Activated CD8-positive, alpha-beta memory T cell treated with anti-CD3 and anti-CD28 coated beads, Interleukin-2, amount 50 U/mL, for 1 hour (primary cell): ENCODE data around the gene ZNHIT6.

Experiments
- DNase-seq: peaks from one replicate; pipeline ENCODE4 v3.0.0-alpha.2; 2020; ENCODE audit errors: extremely low read depth

ZNHIT6 gene

GRCh38 chr1:85617633-85618100 lies 90.6 kb downstream of the ZNHIT6 start:
- DNase-seq: no peak

DNA sequence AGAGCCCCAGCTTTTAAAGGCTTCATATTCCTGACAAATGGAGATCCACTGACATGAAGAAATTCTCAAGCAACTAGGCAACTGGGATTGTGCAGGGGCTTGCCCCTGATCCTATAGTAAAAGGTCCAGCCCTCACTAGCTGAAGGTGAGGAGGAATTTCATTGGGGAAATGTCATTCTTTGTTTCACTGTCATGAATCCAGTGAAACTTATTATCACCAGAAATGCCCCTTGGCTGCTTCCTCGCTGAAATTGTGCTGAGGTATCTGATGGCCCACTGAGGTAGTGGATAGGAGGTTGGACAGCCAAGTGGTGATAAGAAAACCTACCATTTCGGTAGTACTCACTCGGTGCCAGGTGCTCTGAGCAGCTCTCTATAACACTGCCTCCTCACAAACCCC lies 91.5 kb downstream of the ZNHIT6 start:
- no peak for DNase-seq

DNA sequence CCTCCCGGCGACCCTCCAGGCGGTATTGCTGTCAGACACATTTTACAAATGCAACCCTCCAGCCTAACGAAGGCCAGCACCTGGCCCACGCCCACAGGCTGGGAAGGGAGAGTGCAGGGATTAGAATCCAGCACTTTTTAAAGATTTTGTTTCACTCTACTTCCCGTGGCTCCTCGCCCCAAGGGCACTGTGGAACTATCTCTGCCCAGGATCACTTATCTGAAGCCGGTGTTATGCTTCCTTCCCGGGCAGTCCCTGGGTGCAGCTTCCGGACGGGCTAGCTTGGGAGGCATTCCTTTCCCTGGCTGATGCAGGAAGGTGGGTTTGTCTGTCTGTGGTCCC lies 91.9 kb downstream of the ZNHIT6 start:
- no peak for DNase-seq

DNA sequence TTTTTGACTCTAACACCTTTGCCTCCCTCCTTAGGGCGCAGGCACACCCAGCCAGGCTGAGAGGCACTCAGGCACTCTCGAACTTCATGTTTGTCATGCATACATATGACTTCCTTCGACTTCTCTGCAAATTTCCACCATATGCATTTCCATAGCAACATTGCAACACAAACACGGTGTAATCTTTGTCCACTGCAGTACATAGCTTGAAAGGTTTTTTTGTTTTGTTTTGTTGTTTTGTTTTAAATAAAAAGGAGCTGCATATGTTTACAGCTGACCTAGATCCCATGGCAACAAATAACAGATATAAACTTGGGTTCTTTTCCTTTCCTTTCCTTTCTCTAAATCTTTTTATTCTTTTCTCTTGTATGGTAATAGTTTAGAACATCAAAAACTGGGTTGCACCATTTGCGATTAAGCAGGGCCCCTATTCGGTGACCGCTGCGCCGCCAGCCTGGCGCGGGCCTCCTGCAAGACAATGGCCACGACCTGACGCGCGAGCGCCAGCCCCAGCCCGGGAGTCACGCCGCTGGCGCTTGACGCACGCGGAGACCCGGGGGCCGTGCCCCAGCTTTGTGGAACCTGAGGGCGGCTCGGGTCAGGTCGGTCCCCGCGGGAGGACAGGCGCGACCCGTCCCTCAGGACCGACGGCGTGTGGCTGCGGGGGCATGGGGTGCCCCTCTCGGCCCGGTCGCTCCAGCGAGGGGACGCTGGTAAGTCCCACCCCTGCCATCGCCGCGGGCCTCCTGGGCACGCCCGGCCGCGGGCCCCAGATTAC lies 92.5 kb downstream of the ZNHIT6 start:
- DNase-seq: no peak

- no peak for DNase-seq
Measured at GRCh38 chr1:85612704-85613361, 95.4 kb downstream of the ZNHIT6 start.

GRCh38 chr1:85611856-85612255 lies 96.4 kb downstream of the ZNHIT6 start:
- DNase-seq: no peak

GRCh38 chr1:85611425-85611824 lies 96.8 kb downstream of the ZNHIT6 start:
- no peak for DNase-seq

DNA sequence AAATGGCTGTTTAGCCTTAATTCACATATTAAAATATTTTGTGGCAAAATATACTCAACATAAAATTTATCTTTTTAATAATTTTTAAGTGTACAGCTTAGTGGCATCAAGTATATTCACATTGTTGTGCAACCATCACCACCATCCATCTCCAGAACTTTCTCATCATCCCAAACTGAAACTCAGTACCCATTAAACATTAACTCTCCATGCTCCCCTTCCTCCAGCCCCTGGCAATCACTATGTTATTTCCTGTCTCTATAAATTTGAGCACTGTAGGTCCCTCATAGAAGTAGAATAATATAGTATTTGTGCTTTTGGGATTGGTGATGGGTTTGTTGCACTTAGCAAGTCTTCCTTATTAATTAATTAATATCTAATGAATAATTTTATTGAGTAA lies 98.3 kb downstream of the ZNHIT6 start:
- DNase-seq: no peak

DNA sequence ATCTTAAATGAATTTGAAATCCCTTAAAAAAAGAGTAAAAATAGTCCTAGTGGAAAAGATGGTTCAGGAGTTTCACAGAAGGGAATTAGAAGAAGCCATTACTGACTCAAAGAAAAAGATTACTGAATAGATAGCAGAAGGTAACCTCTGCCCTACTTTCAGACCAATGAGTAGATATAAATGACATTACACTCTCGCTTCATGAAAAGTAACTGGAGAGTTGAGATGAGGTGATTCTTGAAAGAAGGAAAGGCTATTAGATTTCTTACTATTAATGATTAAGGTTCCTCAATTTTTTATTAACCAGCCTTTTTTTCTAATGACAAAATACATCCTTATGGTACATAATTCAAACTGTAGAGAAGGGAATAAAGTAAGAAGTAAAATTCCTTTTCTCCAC lies 99.4 kb downstream of the ZNHIT6 start:
- DNase-seq: no peak

GRCh38 chr1:85607921-85608265 lies 100.3 kb downstream of the ZNHIT6 start:
- DNase-seq: no peak

DNA sequence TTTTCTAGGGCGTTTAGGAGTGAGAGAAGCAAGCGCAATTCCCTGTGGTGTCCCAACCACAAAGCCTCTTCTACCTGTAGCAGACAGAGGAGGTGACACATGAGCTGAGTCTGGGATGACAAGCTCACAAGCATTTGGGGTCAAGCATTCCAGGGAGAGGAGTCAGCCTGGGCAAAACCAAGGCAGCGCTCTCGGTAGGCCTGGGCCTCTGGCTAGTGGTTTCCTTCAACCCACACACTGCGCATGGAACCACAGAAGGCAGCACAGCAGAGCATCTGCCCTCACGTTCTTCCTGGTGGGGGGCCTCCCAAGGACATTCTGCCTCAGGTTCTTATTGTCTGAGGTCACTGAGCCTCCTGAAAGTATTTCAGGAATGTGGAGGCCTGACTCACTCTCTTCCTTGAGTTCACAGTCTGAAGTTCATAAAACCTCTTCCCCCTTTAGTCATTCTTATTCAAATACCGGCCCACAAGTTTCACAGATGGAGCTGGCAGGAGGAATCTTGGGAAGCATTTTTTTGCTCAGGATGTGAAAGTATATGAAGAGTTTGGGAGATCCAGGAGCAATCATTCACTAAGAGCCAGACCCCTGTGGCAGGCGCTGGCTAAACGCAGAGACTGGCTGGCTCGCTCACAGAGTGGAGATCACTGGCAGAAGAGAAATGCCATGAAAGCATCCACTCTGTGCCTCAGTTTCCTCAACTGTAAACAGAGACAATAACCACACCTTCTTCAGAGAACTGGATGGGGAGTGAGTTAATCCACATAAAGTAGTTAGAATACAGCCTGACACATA lies 100.9 kb downstream of the ZNHIT6 start:
- no peak for DNase-seq

DNA sequence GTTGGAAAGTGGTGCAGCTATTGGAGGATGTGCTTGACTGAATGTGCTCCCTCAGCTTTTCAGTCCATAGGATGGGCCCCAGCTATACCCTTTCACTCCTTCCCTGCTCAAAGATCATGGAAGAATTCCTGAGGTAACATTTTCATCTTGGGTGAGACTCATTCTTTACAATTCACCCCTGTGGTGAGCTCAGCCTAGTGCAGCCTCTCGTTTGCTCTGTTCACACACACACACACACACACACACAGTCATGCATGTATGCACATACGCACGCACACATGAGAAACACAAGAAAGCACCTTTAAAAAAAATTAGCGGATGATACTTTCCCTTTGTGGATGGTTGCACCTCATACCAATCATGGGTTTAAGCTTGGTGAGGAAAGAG lies 101.8 kb downstream of the ZNHIT6 start:
- DNase-seq: no peak

DNA sequence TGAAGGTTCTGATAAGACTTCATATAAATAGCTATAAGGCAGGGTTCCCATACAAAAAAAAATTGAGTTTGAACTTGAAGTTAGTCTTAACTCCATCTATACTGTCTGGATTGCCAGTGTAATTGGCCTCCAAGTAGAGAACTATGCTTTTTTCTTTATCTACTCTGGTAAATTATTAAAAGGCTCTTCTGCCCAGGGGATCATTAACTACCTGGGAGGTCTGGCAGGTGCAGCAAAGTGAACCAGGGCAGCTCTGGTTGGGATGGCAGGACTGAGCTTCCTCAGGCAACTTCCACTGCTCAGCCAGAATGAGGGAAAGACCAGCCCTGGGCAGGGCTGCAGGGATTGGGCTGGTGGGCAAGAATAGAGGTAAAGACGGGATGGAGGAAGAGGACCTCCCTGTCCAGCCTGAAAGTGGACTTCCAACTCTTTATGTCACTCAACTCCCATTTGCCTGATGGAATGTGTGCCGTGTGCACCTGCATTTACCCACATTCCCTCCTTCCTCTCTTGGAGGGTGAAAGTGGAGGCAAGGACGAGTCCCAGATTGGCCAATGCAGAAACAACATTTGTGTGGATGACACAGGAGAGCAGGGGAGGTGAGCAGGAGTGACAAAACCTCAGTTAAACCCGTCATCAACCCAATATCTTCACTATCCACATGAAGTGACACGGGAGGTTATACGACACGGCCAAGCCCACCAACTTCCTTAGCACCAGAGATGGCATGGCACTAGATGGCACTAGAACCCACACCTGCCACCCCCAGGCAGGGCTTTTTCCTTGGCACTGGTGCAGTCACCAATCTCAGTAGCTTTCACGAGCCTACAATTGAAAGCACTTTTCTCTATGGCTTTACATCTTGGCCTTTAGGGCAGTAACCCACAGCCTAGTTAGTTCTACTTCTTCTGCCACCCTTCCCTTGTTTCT lies 102.5 kb downstream of the ZNHIT6 start:
- DNase-seq: no peak

GRCh38 chr1:85604298-85604997 lies 103.8 kb downstream of the ZNHIT6 start:
- DNase-seq: no peak

- DNase-seq: no peak
Measured at GRCh38 chr1:85603086-85603880, 105.0 kb downstream of the ZNHIT6 start.

- DNase-seq: no peak
Measured at GRCh38 chr1:85602571-85602970, 105.7 kb downstream of the ZNHIT6 start.

DNA sequence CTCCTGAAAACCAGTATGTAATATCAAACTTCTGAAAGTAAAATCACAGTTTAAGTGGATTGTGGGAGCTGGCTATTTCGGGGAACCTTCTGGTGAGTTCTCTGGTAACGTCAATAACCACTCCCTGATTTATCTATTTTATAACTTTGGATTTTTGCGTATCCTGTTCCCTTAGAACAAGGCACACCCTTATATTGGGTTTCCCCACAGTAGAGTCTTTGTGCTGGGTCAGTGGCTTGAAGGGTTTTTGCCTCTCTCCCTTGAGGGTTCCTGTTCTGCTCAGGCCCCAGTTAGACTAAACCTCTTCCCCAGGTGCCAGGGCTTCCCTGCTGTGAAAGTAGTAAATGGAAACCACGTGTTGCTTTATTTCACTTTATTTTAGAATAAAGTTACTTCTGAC lies 106.3 kb downstream of the ZNHIT6 start:
- no peak for DNase-seq

GRCh38 chr1:85599681-85600080 lies 108.6 kb downstream of the ZNHIT6 start:
- no peak for DNase-seq
